ENCODE data around the gene RBM28.
"Not testable (repeated sequence)": the region's sequence is repeated elsewhere in the genome, so short reads cannot be mapped to it uniquely, and the experiment has no call there.

Gene RBM28

DNA sequence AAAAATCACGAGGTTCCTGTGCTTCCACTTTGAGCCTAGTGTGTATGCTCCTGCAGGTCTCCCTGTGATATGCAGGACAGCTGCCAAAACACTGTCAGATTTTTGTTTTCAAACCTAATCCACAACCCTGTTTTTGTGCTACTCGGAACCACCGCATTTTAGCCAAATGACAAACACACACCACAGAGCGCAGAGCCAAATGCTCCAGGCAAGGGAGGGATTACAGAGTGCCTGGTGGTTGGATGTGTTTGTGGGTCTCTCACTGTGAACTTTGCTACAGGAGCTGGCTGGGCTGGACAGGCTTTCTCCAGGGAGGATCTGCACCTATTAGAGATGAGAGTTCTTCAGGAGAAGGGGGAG, 5.7 kb upstream of the RBM28 start:
- DNase-seq (ENCODE audit: low read depth in 2 of 2, low spot score in 1 of 2), result no peak

DNA sequence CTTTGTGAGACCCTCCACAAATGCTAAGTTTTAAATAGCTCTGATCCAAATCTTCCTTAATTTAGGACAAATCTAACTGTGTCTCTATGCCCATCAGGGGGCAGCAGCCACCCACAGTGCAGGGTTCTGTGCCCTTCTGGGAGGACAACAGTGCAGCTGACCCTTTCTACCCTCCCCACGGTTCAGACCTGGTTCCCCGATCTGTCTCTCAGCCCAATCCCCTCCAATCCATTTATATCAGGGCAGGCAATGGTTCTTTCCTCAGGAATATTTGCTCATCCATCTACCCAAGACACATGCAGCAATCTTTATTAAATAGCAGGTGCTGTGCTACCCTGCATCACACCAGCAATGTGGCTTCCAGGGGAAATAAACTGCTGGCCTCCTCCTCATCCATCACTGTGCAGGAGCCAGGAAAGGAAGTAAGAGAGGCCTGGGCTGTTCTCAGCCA, 4.0 kb upstream of the RBM28 start:
- DNase-seq (ENCODE audit: low read depth in 2 of 2, low spot score in 1 of 2), result no peak

DNA sequence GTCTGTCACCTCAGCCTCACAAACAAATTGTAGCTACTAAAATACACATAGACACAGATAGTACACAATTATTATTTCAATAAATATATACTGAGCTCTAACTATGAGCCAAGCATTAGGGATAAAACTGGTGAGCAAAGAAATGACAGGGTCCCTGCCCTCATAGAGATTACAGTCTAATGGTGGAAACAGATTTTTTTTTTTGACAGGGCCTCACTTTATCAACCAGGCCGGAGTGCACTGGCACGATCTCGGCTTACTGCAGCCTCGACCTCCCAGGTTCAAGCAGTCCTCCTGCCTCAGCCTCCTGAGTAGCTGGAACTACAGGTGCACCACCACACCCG, 695 bp upstream of the RBM28 start:
- no peak for DNase-seq (ENCODE audit: low read depth in 2 of 2, low spot score in 1 of 2)

DNA sequence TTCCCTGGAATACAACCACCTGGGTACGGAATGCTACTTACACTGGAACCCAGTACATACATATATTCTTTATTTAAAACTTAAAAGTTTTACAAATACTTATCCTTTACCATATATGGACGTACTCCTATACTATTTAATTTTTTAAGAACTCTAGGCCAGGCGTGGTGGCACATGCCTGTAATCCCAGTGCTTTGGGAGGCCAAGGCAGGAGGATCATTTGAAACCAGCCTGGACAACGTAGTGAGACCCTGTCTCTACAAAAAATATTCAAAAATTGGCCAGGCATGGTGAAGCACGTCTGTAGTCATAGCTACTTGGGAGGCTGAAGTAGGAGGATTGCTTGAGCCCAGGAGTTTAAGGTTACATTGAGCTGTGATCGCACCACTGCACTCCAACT, 2.0 kb downstream of the RBM28 start:
- DNase-seq (ENCODE audit: low read depth in 2 of 2, low spot score in 1 of 2), result no peak

DNA sequence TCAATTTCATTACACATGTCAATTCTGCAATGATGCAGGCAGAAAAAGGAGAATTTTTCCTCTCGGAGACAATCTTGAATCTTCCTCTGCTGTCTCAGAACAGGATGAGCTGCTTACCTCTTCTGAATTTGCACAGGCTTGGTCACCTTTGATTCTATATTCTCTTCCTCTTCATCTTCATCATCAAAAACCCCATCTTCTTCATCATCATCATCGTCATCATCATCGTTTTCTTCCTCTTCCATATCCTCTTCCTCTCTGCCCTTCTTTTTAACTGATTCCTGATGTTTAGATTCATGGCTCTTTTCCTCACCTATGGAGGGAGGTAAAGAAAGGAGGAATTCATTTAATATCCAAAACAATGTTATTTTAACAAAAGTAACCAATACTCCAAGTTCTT, 8.0 kb downstream of the RBM28 start:
- DNase-seq (ENCODE audit: low read depth in 2 of 2, low spot score in 1 of 2), result no peak

DNA sequence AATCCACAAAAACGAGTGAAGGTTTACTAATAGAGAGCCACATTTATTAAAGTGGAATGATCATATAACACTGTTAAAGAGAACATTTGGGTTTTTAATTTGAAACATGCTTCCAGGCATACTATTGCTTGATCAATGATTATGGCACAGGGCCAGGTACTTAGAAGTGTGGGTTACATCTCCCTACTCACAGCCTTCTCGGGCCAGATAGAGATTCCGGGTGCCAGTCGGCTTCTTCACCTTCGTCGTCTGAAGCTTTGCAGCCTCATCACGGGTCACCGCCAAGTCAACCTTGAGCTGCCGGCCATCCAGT, 19.4 kb downstream of the RBM28 start:
- DNase-seq (ENCODE audit: low read depth in 2 of 2, low spot score in 1 of 2), result no peak

DNA sequence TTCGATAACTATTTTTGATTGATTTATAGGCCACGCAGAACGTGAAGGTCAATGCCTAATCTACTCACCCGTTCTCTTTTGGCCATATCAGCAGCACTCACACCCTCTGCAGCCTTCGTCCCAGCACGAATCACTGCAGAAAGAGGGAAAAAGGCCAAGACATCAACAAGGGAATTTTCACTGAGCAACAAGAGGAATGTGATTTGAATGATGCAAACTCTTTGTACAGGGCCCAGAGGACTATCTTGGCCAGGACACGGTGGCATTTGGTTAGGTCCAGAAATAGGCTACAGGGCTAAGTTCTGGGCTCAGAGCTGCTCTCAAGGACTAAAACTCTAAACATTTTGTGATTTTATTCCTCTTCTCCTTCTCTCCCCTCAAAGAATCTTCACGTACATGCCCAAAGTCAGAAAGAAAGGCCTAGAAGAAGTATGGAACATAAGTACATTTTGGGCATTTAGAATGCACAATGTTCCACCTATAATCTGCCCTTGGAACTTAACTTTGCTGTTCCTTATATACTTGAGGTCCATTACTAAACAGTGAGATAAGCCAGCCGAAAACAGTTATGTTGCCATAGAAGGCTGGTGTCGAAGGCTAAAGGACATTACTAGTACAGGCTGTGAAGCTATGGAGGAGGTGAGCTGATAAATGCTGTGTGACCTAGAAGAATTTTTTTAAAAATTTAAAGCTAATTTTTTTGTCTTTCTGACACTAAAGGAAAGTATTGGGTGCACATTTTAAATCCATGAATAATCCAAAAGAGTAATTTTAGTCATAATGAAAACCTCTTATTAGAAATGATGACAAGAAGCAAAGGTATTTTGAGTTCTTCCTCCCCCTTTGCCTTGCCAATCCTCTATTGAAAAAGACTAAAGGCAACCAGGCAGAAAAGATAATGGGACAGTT, 20.0 kb downstream of the RBM28 start:
- no peak for DNase-seq (ENCODE audit: low read depth in 2 of 2, low spot score in 1 of 2)

DNA sequence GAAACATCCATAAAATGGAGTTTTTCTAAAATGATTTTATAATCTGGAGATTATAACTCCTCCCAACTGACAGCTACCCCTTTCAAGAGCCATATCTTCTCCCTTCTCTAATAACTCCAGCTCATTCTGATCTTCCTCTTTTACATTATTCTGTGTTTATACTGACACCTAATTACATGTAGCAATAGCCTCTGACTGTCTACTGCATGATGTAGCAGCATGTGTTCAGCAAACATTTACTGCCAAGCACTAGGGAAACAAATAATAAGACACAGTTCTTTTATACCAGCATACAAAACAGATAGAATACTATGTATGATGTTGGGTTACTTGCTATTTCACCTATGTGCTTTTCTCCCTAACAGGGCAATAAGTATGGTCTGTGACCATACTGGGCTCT, 20.7 kb downstream of the RBM28 start:
- no peak for DNase-seq (ENCODE audit: low read depth in 2 of 2, low spot score in 1 of 2)

DNA sequence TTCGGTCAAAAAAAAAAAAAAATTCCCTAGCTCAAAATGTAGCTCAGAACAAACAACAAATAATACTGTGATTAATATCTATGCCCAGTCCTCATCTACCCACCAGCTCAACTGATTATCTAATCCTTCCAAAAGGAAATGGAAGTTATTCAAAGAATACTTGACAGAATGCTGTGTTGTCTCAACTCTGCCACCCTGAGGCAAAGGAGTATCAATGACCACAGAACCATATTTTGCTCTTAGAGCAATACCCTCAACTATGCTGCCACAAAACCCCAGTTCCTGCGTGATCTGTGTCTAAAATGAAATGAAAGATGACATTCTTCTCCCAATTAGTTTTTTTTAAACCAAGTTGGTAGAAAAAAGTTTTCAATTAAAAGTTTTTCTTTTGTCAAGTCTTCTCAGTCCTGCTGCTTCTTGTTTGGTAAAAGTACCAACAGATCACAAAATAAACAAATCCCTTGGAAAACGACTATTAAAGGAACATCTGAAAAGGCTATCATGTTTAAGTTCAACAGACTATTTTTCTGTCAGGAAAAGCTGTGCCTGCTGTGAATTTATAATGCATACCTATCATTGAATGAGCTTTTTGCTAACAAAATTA, 21.6 kb downstream of the RBM28 start:
- no peak for DNase-seq (ENCODE audit: low read depth in 2 of 2, low spot score in 1 of 2)

DNA sequence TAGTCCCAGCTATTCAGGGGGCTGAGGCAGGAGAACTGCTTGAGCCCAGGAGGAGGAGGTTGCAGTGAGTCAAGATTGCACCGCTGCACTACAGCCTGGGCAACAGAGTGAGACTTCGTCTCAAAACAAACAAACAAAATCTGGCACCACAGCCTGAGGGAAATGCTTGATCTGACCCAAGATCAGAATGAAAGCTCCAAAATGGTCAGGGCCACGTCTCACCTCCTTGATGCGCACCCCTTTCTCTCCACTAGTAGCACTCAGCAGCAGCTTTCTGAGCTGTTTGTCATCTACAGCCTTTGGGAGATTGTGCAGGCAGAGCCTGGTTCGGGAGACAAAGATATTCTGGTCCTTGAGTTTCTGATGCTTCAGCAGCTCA, 22.7 kb downstream of the RBM28 start:
- DNase-seq (ENCODE audit: low read depth in 2 of 2, low spot score in 1 of 2), result no peak

DNA sequence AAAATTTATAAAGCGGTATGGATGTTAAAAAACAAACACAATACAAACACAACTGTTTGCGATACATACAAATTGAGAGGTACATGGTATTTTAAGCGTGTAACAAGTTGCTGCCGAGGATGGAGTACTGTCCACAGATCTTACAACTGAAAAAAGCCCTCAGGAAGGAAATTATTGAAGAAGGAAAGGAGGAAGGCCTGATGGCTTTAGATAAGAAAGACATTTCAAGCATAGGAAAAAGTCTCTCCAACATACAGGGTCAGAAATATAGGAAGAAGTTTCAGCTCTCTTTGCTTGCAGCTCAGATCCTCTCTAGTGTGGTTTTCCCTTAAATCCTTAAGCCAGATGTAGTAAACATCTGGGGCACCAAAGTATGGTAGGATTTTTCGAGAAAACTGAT, 25.0 kb downstream of the RBM28 start:
- no peak for DNase-seq (ENCODE audit: low read depth in 2 of 2, low spot score in 1 of 2)

DNA sequence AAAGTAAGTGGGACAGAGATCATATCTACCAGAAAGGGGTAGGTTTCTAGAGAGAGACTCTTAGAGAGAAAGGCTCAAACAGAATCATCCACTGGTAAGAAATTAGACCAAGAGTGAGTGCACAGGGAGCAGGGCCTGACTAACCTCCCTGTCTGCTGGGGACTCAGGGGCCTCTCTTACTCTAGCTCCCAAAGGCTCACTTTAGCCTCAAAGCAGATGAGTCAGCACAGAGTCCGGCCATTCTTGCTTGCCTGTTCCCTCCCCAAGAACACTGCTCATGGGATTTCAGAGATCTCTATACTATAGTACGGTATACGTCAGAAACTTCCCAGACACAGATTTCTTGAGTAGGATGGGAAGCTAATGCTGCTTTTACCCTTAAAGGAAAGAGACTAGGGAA, 32.7 kb downstream of the RBM28 start:
- no peak for DNase-seq (ENCODE audit: low read depth in 2 of 2, low spot score in 1 of 2)

DNA sequence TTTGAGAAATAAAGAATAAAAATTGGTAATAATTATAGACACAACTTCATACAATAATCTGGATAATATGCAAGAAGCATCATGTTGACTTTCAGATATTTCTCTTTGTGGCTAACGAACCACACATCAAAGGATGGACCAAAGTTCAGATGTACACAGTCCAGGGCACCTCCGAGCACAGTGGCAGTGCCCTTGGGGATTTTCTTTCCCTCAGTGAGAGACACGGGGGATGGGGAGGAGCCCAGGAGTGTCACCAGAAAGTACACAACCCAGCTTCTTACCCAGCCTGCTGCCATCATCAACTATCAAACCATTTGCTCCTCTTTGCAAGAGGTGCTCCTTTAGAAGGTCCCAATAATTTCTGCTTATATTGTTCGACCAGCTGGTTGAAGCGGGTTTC, 33.2 kb downstream of the RBM28 start:
- DNase-seq (ENCODE audit: low read depth in 2 of 2, low spot score in 1 of 2), result no peak

DNA sequence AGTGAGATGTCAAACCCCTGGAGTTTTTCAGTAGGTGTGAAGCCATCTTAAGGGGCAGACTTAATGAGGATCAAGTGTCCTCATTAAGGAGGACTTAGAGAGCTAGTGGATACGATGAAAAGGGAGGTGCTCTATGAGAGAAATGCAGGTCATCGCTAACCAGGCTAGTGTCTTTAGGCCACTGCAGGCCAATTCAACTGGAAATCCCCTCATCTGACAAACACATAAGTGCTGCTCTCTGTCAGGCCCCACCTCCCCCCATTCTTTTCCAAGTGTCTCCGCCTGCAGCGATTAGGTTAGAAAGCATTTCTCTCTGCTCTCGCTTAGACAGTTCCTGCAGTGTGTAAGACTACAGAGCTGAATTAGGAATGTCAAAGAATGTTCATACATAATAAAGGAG, 33.7 kb downstream of the RBM28 start:
- DNase-seq (ENCODE audit: low read depth in 2 of 2, low spot score in 1 of 2), result no peak

DNA sequence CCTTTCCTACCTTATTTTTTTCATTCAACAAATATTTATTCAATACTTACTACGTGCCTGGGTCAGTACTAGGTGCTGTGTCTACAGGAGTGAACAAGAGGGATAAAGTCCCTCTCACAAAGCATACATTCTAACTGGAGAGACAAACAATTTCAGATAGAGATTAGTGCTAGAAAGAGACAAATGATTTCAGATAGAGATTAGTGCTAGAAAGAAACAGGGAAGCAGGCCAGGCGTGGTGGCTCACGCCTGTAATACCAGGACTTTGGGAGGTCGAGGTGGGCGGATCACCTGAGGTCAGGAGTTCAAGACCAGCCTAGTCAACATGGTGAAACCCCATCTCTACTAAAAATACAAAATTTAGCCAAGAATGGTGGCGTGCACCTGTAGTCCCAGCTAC, 34.6 kb downstream of the RBM28 start:
- no peak for DNase-seq (ENCODE audit: low read depth in 2 of 2, low spot score in 1 of 2)

DNA sequence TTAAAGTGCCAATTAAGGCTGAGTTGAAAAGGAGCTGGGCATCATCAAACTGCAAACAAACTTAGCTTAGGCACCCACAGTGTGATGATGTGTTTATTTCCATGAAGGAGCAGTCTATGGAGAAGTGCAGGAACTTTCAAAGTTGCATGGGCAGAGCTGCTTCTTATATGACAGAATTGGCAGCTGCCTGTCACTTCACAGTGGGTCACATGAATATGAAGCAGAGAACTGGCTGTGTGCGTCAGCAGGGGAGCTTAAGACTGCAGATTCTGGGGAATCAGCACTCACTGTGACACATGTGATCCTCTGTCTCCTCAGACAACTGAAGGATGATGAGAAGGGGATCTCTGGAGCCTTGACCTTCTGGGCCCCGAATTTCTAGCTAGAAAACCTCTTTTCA, 36.6 kb downstream of the RBM28 start:
- DNase-seq (ENCODE audit: low read depth in 2 of 2, low spot score in 1 of 2), result no peak

DNA sequence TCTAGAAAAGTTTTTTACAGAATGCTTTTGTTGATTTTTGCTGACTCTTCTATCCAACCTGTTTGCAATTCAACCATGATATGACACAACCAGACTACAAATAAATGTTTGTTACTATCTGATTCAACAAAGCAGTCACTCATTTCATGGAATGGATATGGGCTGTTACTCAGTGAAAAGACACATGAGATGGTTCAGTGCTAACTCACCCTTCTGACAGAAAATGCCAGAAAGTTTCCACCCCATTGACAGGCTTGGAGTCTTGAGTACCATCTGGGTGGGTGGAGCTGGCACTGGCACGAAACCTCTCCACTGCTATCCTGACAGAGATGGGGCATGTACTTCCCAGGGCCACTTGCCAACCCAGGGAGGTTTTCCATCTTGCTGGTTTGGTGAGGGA, 39.5 kb downstream of the RBM28 start:
- no peak for DNase-seq (ENCODE audit: low read depth in 2 of 2, low spot score in 1 of 2)

DNA sequence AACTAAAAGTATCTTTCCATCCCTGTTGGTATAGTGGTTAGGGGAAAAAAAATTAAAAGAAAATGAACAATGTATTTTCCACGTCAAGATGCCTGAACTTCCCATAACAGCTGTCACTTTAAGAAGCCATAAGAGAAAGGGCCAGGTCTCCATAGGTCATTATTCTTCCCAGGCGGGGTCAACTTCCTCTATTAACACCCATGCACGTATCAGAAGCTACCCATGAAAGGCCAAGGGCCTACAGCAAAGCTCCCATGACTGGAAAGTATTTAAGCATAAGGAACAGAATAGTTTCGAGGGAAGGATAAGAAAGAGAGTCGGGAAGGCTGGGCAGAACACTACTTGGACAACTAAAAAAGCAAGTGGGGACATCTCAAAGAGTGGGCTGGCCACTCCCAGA, 40.1 kb downstream of the RBM28 start:
- no peak for DNase-seq (ENCODE audit: low read depth in 2 of 2, low spot score in 1 of 2)

DNA sequence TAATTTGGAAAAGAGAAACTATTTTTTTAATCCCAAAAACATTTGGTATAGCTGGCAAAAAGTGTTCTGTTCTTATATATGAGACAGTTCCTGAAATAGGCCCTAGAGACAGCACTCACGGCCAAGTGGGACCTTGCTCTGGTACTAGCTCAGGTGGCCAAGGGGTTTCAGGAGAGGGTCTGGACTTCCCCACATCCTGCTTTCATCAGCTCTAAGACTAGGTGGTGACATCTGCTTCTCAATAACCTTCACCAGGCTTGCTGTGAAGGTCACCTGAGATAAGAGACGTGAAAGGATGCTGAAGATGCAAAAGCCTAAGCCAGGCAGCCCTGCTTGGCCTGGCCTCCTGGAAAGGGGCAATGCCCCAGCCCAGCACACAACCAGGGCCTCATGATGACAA, 40.6 kb downstream of the RBM28 start:
- no peak for DNase-seq (ENCODE audit: low read depth in 2 of 2, low spot score in 1 of 2)

DNA sequence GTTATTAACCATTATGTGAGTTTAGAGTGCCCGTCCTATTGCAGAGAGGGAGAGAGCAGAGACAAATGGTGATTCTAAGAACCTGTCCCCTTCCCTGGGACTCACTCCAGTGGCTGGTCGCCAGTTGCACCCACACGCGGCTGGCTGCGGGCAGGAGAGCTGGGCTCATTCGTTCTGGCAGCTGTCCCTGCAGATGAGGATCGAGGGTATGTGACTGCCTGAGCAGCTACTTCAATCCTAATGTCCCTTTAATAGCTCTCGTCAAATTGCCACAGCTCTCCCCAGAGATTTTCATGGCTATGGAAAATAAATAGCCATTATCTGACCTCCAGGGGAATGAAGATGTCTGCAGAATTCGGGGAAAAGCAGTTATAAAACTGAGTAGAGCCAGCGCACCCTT, 41.6 kb downstream of the RBM28 start:
- DNase-seq (ENCODE audit: low read depth in 2 of 2, low spot score in 1 of 2), result no peak

DNA sequence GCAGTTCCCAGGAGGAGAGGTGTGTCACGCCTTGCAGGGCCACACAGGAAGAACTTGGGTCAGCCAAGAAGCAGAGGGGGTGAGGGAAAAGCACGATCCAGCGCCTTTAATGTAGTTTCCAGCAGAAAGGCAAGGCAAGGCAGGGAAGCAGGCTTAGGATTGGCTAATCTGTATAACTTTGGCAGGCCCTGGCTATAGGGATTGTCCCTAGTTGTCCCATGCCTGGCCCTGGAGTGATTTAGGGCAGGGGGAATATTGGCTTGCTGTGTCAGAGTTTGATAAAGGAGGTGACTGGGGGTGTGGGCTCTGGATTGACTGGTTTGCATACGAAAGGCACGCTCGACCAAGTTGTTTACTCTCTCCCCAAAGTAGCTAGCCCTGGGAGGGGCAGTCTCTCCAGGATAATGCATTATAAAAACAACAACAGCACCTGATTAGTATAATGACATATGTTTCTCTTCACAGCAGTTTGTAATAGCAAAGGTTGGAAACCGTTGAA, 44.5 kb downstream of the RBM28 start:
- DNase-seq (ENCODE audit: low read depth in 2 of 2, low spot score in 1 of 2), result no peak

DNA sequence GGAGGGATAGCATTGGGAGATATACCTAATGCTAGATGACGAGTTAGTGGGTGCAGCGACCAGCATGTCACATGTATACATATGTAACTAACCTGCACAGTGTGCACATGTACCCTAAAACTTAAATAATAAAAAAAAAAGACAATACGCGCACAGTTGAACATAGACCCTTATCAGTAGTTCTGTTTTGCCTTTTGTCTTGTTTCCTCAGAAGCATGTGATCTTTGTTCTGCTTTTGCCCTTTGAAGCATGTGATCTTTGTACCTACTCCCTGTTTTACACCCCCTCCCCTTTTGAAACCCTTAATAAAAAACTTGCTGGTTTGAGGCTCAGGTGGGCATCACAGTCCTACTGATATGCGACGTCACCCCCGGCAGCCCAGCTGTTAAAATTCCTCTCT, 45.7 kb downstream of the RBM28 start:
- DNase-seq (ENCODE audit: low read depth in 2 of 2, low spot score in 1 of 2), result not testable (repeated sequence)

DNA sequence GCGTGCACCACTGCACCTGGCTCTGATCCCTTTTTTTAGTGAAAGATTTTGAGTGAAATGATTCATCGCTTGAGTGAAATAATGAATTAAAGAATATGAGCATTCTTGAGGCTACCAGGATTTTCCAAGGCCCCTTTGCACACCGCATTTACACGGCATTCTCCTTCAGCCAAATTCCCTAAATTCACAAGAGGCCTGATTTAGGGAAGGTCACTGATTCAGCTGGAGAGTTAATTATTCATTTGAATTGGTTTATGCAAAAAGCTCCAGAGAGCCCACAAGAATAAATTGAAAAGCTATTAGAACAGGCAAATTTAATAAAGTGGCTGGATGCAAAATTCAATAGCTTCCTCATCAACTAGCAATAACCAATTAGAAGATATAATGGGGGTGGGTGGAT, 56.2 kb downstream of the RBM28 start:
- DNase-seq (ENCODE audit: low read depth in 2 of 2, low spot score in 1 of 2), result no peak
